ENCODE data around the gene ZFPM1.

Gene ZFPM1

GRCh38 chr16:88519938-88520653, 67.0 kb downstream of the ZFPM1 start:
- H3K27ac ChIP-seq = no peak overlapping the region
- H2AFZ ChIP-seq (ENCODE audit: low read depth) = no peak overlapping the region
- peaks cover 44% of the 10 kb centered on the region; the same call in 1 of the 2 replicates for H3K27me3 ChIP-seq (ENCODE audit: insufficient read depth, low read depth)
- H3K4me3 ChIP-seq (IDR thresholded peaks at IDR 0.05; ENCODE audit: insufficient read depth, low read depth, low read length) = no peak overlapping the region
- no peaks in the 10 kb centered on the region for H3K79me2 ChIP-seq (ENCODE audit: insufficient read depth, low read depth)
- no peaks in the 10 kb centered on the region for H3K4me1 ChIP-seq (ENCODE audit: low read depth, poor library complexity, severe bottlenecking)
- no peak overlapping the region for H3K4me2 ChIP-seq
- no peaks in the 10 kb centered on the region for H3K36me3 ChIP-seq (ENCODE audit: insufficient read depth)
- no peak overlapping the region for H3K9ac ChIP-seq
- no peaks in the 10 kb centered on the region for H4K20me1 ChIP-seq (ENCODE audit: insufficient read depth)
- TF ChIP-seq CTCF (conservative IDR thresholded peaks at IDR 0.05; ENCODE audit: low read depth, low read length) = no peak

GRCh38 chr16:88521674-88522073, 68.6 kb downstream of the ZFPM1 start:
- no peaks in the 10 kb centered on the region for H4K20me1 ChIP-seq (ENCODE audit: insufficient read depth)
- TF ChIP-seq CTCF (conservative IDR thresholded peaks at IDR 0.05; ENCODE audit: low read depth, low read length) = no peak
- no peak overlapping the region for H3K9ac ChIP-seq
- peaks cover 43% of the 10 kb centered on the region for H3K27me3 ChIP-seq (ENCODE audit: insufficient read depth, low read depth)
- no peaks in the 10 kb centered on the region for H3K36me3 ChIP-seq (ENCODE audit: insufficient read depth)
- no peak overlapping the region for H3K27ac ChIP-seq
- H2AFZ ChIP-seq (ENCODE audit: low read depth) = no peak overlapping the region
- no peaks in the 10 kb centered on the region for H3K4me1 ChIP-seq (ENCODE audit: low read depth, poor library complexity, severe bottlenecking)
- H3K4me2 ChIP-seq = no peak overlapping the region
- no peaks in the 10 kb centered on the region for H3K79me2 ChIP-seq (ENCODE audit: insufficient read depth, low read depth)
- no peak overlapping the region for H3K4me3 ChIP-seq (IDR thresholded peaks at IDR 0.05; ENCODE audit: insufficient read depth, low read depth, low read length)

- Histone ChIP-seq H3K79me2 (ENCODE audit: insufficient read depth, low read depth) (no peaks in the 10 kb centered on the region), H3K4me3 (IDR thresholded peaks at IDR 0.05; ENCODE audit: insufficient read depth, low read depth, low read length) (no peak overlapping the region), H3K4me2 (no peak overlapping the region), H3K4me1 (ENCODE audit: low read depth, poor library complexity, severe bottlenecking) (no peaks in the 10 kb centered on the region), H3K27ac (no peak overlapping the region), H4K20me1 (ENCODE audit: insufficient read depth) (no peaks in the 10 kb centered on the region), H3K9ac (no peak overlapping the region), H3K27me3 (ENCODE audit: insufficient read depth, low read depth) (peaks cover 46% of the 10 kb centered on the region), H3K36me3 (ENCODE audit: insufficient read depth) (no peaks in the 10 kb centered on the region), H2AFZ (ENCODE audit: low read depth) (no peak overlapping the region)
- no peak for TF ChIP-seq CTCF (conservative IDR thresholded peaks at IDR 0.05; ENCODE audit: low read depth, low read length)
Observed at GRCh38 chr16:88522276-88522949, 69.3 kb downstream of the ZFPM1 start.

- no peak overlapping the region for H3K4me3 ChIP-seq (IDR thresholded peaks at IDR 0.05; ENCODE audit: insufficient read depth, low read depth, low read length)
- no peak overlapping the region for H3K4me2 ChIP-seq
- no peak overlapping the region for H2AFZ ChIP-seq (ENCODE audit: low read depth)
- no peak overlapping the region for H3K9ac ChIP-seq
- no peak overlapping the region for H3K27ac ChIP-seq
- no peaks in the 10 kb centered on the region for H3K36me3 ChIP-seq (ENCODE audit: insufficient read depth)
- TF ChIP-seq CTCF (conservative IDR thresholded peaks at IDR 0.05; ENCODE audit: low read depth, low read length) = no peak
- H4K20me1 ChIP-seq (ENCODE audit: insufficient read depth) = no peaks in the 10 kb centered on the region
- H3K4me1 ChIP-seq (ENCODE audit: low read depth, poor library complexity, severe bottlenecking) = no peaks in the 10 kb centered on the region
- H3K79me2 ChIP-seq (ENCODE audit: insufficient read depth, low read depth) = no peaks in the 10 kb centered on the region
- peaks cover 56% of the 10 kb centered on the region for H3K27me3 ChIP-seq (ENCODE audit: insufficient read depth, low read depth)
Observed at GRCh38 chr16:88523309-88524161, 70.5 kb downstream of the ZFPM1 start.
